HG03520 (cell line): Measurements from ENCODE around the gene DNAJC11.
"Not testable (repeated sequence)": the region's sequence is repeated elsewhere in the genome, so short reads cannot be mapped to it uniquely, and the experiment has no call there.

Experiments used
- ATAC-seq: cut with Tn5 transposase; IDR thresholded peaks from one replicate; pipeline ENCODE4 v1.9.1; 2021; ENCODE audit warnings: mild to moderate bottlenecking, moderate library complexity; ENCODE audit not compliant: unreplicated experiment

Gene DNAJC11, protein sequence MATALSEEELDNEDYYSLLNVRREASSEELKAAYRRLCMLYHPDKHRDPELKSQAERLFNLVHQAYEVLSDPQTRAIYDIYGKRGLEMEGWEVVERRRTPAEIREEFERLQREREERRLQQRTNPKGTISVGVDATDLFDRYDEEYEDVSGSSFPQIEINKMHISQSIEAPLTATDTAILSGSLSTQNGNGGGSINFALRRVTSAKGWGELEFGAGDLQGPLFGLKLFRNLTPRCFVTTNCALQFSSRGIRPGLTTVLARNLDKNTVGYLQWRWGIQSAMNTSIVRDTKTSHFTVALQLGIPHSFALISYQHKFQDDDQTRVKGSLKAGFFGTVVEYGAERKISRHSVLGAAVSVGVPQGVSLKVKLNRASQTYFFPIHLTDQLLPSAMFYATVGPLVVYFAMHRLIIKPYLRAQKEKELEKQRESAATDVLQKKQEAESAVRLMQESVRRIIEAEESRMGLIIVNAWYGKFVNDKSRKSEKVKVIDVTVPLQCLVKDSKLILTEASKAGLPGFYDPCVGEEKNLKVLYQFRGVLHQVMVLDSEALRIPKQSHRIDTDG

DNA sequence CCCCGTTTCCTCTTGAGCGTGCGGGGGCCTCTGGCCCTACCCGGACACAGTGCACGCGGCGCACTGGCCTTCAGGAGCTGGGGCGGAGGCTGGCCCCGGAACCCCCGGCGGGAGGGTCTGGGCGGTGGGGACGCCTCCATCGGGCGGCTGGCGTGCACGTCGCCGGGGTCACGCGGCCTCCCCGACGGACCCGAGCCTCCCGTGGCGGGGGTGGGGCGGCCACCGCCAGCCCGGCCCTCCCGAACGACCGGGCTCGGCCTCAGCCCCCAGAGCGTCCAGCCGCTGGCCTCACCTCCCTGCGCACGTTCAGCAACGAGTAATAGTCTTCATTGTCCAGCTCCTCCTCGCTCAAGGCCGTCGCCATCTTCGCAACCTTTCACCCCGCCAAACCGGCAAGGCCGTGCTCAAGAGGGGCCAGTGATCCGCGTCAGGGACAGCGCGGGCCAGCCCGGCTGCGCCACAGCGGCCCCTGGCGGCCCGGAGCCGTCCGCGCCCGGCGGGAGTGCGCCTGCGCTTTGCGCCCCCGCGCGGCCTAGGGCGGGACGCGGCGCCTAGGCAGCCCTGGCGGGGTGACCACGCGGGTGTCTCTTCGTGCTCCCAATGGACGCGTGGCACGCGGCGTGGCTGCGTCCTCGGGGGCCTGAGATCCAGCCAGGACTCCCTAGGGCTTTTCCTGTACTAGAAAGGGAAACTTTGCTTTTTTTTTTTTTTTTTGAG, at the start of gene DNAJC11:
Gene DNAJC11 (minus strand): TSS at position 380 of the 717 bp plus-strand sequence. CDS start 16 bp downstream, at position 364.
- peak; percentile 88 for ATAC-seq

DNA sequence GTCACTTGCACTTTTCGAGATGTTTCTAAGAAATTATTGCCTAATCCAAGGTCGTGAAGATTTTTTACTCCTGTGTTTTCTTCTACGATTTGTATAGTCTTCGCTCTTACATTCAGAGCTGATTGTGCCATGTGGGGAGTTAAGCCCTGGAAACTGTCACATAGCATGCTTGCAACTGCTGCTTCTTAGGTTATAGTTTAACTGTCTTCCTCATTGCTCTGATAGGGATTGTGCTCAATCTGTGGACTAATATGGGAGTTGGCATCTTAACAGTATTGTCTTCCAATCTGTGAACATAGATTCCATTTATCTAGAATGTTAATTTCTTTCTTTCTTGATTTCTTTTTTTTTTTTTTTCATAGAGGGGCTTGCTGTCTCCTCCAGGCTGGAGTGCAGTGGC, 48.9 kb upstream of the DNAJC11 start:
- ATAC-seq, result no peak

DNA sequence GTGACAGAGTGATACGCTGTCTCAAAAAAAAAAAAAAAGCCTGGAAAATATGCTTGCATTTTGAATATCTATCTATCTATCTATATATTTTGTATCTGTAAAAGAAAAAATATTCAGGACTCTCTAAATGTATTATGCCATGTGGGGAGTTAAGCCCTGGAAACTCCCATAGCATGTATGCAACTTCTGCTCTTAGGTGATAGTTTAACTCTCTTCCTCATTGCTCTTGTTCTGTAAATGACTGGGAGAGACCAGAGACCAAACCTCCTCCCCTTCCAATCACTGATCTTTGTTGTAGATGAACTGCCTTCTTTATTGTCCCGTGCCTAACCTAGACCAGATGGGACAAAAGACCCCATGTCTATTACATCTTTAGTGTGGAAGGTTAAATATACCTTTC, 46.1 kb upstream of the DNAJC11 start:
- no peak for ATAC-seq

DNA sequence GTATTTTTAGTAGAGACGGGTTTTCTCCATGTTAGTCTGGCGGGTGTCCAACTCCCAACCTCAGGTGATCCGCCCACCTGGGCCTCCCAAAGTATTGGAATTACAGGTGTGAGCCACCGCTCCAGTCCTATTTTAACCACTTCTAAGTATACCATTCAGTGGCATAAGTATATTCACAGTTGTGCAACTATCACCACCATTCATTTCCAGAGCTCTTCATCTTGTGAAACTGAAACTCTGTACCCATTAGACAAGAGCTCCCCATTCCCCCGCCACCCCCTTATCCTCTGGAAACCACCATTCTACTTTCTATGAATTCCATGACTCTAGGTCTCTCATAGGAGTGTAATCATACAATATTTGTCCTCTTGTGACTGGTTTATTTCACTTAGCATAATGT, 43.5 kb upstream of the DNAJC11 start:
- no peak for ATAC-seq

DNA sequence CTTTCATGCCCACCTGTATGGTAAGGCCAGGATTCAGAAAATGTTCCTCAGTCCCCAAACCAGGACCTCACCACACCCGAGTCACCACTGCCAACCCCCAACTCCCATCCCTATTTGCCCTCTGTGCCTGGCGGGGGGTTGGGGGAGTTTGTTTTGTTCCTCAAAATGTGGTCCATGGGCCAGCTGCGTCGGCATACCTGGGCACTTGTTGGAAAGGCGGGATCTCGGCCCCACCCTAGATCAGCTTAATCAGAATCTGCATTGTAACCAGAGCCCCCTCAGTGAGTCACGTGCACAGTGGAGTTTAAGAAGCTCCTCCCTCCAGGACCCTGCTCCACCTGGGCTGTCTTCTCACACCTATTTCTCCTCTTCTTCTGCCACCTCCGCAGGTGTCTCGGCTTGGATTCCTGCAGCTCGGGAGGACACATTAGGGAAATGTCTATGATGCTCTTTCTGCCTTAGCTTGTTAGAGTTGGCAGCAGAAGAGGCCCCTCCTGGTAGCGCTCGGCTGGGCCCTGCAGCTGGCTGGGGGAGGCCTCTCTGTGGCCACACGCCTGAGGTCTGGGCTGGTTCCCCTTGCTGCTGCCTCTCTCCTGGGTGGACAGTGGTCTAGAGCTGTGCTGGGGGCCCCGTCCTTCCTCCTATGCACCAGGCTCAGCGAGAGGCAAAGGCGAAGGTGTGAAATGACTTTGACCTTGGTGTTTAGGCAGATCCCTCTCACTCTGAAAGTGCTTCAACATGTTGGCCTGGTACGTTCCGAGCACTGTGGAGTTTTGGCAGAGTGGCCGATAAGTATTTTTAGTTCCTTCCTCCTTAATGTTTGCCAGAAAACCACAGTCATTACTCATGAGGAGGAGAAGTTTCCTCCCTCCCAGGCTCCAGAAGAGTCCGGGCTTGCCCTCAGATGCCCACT, 41.8 kb upstream of the DNAJC11 start:
- no peak for ATAC-seq

DNA sequence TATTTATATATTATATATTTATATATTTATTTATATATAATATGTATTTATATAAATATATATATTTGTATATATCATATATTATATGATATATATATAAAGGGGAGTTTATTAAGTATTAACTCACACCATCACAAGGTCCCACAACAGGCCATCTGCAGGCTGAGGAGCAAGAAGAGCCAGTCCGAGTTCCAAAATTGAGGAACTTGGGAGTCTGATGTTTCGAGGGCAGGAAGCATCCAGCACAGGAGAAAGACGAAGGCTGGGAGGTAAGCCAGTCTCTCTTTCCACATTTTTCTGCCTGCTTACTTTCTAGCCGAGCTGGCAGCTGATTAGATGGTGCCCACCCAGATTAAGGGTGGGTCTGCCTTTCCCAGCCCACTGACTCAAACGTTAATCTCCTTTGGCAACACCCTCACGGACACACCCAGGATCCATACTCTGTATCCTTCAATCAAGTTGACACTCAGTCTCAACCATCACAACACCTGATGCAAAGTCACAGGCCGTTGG, 41.1 kb upstream of the DNAJC11 start:
- ATAC-seq, result not testable (repeated sequence)

DNA sequence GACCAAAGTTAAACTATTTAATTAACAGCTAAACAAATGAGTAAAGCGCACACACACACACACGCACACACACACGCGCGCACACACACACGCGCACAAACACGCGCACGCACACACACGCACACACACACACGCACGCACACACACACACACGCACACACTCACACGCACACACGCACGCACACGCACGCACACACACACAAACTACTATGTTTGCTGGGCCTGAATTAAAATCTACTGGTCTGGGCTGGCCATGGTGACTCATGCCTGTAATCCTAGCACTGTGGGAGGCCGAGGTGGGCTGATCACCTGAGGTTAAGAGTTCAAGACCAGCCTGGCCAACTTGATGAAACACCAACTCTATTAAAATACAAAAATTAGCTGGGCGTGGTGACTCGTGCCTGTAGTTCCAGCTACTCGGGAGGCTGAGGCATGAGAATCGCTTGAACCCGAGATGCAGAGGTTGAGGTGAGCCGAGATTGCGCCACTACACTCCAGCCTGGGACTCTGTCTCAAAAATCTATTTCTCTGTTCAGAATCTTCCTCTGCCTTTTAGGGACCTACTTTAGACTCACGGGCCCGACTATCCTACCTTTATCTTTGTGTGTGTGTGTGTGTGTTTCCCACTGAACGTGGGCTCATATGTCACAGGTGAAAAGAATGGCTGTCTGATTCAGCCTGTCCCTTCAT, 37.5 kb upstream of the DNAJC11 start:
- no peak for ATAC-seq

DNA sequence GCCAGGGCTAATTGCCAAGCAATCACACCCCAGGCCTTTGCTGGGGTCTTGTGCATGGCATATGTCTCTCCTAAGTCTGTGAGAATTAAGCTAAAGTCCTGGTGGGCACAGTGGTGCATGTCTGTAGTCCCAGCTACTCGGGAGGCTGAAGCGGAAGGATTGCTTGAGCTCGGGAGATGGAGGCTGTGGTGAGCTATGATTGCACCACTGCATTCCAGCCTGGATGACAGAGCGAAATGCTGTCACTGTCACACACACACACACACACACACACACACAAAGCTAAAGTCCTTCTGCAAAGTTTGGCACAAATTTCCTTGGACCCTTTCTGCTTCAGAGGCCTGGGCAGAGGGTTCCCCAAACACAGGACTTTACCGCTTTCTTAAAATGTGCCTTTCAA, 31.3 kb upstream of the DNAJC11 start:
- ATAC-seq, result no peak

DNA sequence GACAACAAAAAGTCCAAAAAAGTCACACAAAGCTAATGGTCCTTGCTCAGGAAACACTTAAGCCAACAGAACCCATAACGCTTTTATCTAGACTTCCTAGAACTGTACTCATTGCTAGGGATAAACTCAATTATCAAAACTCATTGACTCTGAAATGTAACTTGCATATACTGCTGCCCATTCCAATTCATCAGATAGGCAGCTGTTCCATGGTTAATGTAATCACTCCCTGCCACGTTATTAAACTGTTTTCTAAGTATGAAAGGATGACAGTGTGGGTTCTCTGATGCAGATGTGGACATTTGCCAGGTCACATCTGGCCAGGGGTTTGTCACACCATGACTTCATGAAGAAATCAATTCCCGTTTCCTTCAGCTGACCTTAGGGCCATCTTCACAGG, 30.3 kb upstream of the DNAJC11 start:
- ATAC-seq, result no peak

DNA sequence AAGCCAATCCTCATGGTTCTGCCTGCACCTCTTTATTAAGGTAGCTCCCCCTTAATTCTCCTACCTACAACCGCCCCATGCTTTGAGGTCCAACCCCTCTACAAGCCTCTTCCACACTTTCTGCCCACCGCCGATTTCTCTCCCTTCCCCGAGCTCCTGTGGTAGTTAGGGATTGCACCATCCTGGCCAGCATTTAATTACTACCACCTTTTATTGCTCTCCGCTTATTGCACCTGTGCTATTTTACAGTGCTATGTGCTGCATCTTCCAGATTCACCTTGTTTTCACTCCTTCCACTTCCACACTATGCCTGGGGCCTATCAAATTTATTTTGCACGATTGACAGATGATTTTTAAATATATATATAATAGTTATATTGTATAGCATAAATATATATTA, 29.3 kb upstream of the DNAJC11 start:
- ATAC-seq, result no peak

DNA sequence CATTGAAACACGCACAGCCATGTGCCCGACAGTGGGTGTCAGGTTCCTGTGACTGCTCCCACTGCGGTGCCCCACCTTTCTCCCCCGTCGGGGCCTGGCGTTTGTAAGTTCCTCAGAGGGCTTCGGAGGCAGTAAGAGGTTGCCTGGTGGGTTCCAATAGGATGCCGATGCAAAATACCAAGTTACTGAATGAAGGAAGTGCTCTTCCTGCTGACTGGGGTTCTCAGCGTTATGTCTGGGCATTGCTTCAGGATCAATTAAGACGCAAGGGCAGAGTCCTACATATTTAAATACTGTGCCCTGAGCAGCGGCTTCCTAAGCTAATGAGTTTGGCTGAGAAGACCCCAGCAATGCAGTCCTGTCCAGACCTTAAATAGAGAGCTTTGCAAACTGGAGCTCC, 28.9 kb upstream of the DNAJC11 start:
- ATAC-seq, result no peak

DNA sequence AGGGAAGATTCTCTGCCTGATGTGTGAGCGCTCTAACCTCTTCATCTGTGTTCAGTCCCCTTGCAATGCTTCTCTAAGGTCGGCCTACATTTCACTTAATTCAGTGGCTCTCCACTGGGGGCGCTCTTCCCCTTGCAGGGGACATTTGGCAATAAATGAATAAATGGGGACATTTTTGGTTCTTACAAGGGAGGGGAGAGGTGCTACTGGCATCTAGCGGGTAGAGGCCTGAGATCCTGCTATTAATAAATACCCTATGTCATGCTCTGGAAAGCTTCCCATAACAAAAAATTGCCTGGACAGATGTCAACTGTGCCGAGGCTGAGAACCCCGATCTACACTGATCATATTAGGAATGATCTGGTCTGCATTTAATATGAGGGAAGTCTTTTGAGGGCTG, 25.9 kb upstream of the DNAJC11 start:
- no peak for ATAC-seq

DNA sequence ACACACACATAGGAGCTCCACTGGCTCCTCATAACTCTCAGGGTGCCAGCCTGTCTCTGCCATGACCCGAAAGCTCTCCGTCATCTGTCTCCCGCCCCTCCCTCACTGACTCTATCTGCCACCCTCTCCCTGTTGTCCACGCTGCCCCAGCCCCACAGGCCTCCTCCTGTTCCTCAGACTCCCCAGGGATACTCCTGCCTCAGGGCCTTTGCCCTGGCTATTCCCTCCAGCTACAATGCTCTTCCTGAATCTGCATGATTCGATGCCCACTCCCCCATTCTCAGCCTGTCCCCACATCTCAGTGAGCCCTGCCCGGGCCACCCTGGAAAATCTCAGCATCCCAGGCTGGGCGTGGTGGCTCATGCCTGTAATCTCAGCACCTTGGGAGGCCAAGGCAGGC, 24.6 kb upstream of the DNAJC11 start:
- ATAC-seq, result no peak

DNA sequence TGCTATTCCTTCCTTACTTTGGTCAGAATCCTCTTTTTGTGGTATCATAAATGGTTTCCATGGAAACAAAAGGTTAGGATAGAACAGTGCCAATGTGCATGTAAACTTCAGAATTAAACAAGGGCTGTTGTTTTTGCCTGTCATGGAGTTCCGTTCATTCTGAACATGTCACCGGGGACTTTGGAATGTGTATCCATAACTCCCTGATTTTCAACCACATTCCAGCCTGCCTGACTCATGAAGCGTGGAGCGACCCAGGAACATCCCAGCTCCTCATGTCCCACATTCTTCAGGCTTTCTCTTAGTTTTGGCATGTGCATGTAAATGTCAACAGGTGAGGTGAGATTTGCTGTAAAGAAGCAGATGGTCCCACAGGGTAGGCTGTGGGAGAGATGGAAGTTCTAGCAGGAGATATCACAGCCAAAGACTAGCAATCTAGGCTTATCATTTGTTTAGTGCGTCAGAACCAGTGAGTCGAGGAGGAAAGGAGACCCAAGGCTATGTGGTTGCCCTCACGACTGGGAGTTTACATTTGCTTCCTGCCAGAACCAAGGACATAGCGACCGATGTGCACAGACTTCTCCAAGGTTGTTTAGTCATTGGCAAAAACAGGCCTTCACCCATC, 23.0 kb upstream of the DNAJC11 start:
- no peak for ATAC-seq

DNA sequence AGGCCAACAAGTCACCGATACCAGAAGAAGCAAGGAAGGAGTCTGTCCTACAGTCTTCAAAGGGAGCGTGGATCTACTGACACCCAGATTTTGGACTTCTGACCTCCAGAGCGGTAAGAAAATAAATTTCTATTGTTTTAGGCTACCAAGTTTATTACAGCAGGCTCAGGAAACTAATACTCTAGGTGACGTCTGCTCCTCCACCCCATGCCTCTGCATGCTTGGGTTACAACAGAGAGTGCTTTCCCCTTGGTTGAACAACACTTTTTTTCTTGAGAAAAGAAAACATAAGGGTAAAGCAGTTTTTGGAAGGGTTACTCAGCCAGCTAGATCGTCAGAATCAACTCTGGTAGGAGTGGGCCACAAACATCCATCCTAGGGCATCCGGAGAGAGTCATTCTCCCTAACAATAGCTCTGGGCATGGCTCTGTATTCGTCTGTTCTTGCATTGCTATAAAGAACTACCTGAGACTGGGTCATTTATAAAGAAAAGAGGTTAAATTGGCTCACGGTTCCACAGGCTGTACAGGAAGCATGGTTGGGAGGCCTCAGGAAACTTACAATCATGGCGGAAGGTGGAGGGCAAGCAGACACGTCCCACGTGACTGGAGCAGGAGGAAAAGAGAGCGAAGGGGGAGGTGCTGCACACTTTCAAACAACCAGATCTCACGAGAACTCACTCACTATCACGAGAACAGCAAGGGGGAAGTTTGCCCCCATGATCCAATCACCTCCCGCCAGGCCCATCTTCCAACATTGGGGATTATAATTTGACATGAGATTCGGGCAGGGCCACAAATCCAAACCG, 22.2 kb upstream of the DNAJC11 start:
- no peak for ATAC-seq

DNA sequence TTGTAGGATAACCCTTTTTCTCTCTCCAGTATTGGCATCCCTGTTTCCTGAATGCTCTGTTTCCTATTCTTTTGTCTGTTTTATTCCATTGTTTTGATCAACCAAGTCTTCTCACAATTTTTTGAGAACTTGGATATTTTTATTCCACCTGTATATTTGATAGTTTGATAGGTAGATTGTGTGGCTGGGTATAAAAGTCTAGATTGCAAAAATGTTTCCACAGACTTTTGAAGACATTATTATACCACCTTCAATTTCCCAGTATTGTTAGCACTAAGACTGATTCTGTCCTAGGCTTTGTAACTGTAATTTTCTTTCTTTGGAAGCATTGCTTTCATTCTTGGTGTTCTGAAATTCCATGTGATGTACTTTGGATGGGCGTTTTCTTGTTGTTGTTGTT, 9.6 kb upstream of the DNAJC11 start:
- ATAC-seq, result no peak

DNA sequence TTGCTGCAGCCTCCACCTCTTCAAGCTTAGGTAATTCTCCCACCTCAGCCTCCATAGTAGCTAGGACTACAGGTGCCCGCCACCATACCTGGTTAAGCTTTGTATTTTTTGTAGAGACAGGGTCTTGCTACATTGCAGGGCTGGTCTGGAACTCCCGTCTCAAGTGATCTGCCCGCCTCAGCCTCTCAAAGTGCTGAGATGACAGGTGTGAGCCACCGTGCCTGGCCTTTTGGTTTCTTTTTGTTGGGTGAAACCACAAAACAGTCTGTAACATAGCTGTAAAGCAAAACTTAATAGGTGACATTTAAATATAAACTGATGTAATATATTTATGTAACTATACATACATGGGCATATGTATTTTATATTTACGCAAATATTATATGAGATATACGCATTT, 3.1 kb upstream of the DNAJC11 start:
- ATAC-seq, result no peak

DNA sequence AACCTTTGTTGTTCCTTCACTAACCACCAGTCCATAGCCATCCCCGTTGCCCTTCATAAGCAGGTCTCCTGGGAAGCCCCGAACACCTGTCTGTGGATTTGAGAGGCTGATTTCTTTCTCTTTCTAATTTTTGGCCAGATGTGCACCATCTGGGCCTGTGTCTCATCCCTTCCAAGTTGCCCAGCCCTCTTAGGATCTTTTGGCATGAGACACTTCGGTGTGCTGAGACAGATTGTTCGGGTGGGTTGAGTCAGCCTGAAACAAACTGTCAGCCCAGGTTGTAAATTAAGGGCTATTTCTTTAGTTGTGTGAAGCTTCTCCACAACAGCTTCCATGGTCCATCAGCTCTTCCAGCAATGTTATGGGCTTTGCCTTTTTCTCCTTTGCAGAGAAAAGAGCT, 1.4 kb upstream of the DNAJC11 start:
- no peak for ATAC-seq

DNA sequence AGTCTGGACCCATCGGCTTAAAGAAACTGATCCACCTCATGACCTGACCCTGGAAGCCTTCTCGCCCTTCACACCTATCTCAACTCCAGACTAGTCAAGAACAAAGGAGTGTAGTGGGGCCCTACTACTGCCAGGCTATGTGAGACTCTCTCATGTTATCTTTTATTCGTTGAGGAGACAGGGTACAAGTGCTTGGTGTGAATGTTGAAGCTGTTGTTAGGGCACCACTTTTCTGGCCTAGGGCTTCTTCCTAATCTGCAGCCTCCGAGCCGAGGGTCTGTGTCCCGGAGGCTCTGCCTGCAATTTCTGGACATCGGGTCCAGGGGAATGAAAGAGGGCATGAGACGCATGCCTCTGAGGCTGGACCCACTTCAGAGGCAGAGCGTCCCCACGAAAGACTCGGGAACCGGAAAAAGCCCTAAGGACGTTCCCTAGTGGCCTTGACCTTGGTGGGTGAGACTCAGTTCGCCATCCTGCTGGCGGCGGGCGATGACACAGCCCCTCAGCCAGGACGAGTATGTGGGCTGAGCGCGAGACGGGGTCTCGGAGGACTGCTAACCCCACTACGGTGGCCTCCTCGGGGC, 671 bp downstream of the DNAJC11 start:
- no peak for ATAC-seq
